ENCODE data around the gene PLEKHG4B.
"Not testable (repeated sequence)": the region's sequence is repeated elsewhere in the genome, so short reads cannot be mapped to it uniquely, and the experiment has no call there.

Gene PLEKHG4B

DNA sequence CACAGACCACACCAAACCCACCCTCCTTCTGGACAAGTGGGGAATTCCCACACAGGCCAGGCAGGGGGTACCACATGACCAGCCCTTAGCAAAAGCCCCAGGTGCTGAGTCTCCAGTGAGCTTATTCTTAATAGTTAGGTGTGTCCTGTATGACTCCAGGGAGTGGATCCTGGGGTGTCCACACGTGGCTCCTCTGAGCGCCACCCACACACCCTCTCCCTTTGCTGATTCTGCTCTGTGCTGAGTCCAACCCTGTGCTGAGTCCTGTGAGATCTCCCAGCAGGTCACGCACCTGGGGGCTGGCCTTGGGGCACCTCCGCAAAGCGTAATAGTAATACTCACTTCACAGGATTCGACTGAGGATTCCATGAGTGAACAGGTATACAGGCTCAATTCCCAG, 112.0 kb downstream of the PLEKHG4B start:
- DNase-seq = no peak

DNA sequence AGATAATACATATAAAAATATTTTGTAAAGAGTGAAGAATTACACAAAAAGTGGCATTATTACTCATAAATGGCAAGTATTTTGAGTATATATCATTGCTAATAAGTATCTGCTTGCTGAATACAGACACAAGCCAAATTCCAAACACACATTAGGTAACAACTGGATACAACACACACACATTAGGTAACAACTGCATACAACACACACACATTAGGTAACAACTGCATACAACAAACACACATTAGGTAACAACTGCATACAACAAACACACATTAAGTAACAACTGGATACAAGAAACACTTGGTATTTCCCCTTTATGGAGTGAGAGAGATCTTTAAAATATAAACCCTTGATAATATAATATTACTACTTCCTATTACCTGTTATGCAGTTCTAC, 112.5 kb downstream of the PLEKHG4B start:
- no peak for DNase-seq

DNA sequence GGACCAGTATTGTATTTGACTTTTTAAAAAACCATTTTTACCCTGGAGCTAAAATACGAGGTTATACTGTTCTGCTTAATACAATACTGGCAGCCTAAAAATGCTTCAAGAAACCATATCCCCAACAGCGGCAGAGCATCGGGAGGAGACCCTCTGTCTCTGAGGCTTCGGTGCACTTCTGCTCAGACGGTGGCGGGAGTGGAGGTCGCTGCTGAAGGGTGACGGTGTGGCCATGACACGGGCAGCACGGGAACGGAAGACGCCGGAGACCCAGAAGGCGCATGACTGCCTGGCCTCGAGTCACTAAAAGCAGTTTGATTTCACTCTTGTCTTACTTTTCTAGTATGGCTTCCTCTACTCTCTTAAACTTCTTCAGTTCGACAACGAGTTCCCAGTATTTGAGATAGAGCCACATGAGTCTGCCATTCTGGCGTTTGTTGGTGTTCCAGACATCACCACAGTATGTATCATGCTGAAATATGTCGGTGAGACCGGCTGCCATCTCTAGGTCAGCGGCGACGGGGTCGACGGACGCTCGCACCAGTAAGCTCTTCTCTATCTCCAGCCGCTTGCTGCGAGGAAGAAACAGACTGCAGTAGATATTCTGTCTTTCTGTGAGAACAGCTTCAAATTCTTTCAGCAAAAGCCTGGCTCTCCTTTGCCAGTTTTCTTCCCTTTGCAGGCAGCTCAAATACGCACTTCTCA, 113.2 kb downstream of the PLEKHG4B start:
- no peak for DNase-seq

DNA sequence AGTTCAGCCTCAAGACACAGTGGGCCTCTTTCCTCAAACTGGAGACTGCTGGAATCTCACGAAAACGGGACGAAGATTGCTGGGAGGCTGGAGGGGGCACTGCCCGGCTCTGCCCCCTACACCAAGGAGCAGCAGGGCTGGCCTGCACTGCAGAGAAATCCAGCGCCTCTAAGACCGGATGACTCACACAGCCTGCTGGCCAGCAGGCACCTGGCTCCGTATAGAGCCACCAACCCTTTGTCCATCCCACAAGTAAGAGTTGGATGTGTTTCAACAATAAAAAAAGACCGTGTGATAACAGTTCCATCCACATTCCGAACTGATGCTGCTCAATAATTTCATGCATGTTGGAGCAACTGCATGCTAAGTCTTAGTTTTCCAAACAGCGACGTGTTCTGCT, 114.4 kb downstream of the PLEKHG4B start:
- no peak for DNase-seq

DNA sequence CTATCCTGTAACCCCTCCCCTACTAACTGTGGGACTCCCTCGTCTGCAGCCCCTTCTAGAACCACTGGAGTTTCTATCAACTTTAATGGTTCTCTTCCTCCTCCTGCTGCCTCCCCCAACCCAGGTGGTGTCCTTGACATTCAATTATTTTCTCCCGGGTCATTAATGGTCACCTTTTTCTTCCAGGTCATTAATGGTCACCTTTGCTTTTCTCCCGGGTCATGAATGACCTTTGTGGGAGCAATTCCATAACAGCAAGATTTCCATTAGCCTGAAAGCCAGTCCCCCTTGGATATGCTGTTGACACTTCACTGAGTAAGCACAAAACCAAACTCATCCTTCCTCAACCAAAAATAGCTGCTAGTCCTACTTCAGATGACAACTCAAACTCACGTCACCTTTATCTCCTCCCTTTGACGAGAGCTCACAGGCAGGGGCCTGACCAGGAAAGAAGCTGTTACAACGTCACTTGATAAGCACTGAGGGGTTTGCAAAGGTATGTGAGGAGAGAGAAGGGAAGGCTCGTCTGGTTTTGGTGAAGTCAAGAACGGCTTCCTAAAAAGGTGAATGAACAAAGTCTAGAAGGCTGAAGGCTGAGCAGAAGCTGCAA, 115.1 kb downstream of the PLEKHG4B start:
- no peak for DNase-seq

DNA sequence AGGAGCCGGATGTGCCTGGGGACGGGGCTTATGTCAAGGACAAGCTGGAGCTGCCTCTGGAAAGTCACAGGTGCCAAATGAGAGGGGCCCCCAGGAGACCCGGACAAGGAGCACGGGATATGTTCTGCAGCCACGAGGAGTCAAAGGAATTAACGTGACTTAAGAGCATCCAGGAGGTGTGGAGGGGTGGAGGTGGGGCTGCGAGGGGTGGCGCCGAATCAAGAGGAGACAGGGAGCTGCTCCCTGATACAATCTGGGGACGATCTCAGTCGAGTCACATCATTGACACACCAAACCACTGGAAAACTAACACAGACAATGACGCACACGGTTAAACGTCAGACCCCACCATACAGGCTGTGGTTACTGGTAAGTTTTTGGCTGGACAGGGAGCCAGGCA, 115.6 kb downstream of the PLEKHG4B start:
- no peak for DNase-seq

DNA sequence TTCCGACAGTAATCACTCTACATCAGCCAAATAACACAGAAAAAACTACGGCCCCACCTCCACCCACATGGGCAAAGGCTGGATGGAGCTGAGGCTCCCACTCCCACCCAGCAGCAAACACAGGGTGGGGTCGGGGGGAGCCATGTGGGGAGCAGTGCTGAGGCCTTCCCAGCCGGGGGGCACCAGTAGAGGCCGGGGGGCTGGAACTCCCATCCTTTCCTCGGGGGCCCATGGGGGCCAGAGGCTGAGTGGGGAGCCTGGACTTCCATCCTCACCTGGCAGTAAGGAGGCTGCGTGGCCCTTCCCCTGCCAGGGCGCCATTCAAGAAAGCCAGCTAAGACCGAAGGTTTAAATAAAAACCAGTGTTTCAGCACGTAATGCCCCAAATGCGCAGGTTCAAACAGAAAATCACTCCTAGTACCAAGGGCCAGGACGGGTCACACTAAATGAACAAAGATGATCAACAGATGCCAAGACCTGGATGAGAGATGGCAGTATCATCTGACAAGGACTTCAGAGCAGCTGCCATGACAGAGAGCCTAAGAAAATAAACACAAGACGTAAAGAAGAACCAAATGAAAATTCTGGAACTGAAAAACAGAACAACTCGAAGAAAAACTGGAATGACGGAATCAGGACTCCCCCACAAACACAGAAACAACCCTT, 116.6 kb downstream of the PLEKHG4B start:
- peak in 1 of 2 donors; percentile 3 for DNase-seq

DNA sequence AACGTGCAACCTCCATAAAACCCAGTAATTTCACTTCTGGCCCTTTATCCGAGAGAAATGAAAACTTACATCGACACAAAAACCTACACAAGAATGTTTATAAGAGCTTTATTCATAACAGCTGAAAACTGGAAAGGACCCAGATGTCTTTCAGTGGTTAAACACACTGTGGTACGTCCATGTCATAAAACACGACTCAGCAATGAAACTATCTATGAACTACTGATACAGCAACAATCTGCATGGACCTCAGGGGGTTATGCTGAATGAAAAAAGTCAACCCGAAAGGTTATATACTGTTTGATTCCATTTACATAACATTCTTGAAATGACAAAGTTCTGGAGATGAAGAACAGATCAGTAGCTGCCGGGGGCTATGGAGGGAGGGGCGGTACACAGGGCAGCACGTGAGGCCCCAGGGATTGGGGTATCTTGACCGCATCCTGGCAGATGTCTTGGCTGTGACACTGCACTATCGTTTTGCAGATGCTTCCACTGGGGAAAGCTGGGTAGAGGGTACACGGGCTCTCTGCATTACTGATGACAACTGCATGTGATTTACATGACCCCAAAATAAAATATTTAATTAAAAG, 121.9 kb downstream of the PLEKHG4B start:
- no peak for DNase-seq

DNA sequence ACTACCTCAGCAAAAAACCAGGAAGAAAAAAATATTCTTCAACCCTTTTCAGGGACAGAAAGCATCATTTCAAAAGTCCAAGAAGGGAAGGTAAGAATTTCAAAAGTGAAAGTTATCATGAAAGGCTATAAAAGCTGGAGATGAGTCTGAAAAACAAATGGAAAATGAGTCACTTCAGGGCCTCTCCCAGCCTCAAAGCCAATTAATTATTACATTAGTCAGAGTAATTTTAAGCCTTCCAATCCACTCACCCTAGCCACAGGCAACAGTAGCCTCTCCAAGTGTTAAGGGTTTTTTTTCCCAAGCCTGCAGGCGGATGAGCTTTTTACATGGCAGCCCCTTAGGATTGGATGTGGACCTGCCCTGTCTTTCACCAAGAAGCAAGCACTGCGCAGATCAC, 123.3 kb downstream of the PLEKHG4B start:
- not testable (repeated sequence) for DNase-seq

DNA sequence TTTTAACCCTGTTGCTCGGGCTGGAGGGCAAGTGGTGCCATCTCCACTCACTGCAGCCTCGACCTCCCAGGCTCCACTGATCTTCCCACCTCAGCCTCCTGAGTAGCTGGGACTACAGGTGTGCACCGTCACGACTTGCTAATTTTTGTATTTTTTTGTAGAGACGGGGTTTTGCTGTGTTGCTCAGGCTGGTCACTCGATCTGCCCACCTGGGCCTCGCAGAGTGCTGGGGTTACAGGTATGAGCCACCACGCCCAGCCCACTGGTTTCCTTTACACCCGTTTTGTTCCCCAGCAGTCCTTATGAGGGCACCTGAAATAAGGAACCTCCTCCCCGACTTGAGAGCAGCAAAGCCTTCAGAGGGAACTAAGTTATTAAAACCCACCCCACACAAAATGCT, 124.1 kb downstream of the PLEKHG4B start:
- not testable (repeated sequence) for DNase-seq

DNA sequence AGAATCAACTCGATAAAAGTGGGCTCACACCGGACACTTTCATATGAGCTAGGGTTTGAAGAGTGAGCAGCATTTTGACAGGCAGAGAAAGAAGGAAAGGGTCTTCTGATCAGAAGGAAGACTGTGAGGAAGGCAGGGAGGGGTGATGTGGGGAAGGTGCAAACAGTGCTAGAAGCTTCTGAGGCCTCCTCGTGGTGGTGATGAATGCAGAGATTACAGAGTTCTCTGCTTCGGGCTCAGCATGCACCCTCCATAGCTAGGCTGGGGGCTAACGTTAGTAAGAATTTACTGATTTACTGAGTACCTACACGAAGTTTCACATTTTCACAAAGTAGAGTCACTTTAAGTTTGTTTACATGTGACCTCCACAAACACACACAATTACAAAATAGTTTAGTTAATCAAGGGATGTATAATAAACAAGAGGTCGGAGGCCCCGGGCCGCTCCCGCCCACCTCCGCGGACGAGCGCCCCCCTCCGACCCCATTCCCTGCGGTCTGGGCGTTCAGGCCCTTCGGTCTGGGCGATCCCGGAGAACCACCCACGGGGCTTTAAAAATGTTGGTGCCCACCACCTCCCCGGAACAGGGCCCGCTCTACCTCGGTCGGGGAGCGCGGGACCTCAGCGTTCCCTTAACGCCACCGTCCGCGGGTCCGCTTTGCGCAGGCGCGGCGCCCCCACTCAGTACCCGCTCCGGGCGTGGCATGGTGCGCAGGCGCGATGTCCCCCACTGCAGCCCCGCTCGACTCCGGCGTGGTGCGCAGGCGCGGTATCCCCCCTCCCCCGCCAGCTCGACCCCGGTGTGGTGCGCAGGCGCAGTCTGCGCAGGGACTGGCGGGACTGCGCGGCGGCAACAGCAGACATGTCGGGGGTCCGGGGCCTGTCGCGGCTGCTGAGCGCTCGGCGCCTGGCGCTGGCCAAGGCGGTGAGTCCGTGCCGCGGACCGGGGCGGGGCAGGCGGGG, 125.8 kb downstream of the PLEKHG4B start, which contains the start of the genes CCDC127 and SDHA:
Gene CCDC127, minus strand, starts transcription at position 660 of the 963 bp plus-strand sequence. CDS start 1,304 bp downstream, outside the sequence.
Gene SDHA, plus strand, starts transcription at position 827 of the 963 bp plus-strand sequence. Its CDS starts 36 bp downstream, at position 863.
- DNase-seq = peak; percentile 98 to 99

DNA sequence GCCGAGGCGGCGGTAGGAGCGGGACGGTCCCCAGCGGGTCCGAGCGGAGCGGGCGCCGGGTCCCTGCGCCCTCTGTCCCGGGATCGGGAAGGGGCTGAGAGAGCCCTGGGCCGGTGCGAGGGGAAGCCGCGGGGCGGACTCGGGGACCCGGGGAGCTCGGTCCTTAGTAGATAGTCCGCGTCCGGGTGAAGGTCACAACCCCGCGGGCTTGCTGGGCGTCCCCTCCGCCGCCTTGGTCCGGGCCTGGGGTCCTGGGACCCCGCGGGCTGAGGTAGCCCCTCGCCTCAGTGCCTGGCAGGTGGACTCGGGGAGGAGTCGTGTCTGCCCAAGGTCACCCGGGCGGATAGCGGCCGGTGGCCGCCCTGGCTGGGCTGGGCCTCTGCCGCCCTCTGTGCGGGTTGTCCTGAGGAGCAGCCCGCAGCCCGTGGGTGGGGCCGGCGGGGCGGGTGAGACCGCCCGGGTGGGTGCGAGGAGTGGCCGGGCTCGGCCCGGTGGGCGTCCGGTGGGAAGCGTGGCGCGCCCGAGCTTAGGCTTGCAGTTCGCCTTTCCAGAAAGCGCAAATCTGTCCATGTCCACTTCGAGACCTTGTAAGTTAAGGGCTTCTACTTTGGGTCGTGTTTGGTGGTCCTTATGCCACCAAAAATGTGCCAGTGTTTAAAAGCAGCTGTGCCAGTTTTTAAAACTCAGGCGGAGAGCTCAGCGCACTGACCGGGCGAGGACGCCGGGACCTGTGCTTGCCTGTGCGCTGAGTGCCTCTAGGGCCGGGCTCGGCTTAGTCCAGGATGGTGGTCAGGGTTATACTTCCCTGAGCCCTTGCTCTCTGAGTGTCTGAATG, 126.7 kb downstream of the PLEKHG4B start:
- peak; percentile 28 to 35 for DNase-seq

DNA sequence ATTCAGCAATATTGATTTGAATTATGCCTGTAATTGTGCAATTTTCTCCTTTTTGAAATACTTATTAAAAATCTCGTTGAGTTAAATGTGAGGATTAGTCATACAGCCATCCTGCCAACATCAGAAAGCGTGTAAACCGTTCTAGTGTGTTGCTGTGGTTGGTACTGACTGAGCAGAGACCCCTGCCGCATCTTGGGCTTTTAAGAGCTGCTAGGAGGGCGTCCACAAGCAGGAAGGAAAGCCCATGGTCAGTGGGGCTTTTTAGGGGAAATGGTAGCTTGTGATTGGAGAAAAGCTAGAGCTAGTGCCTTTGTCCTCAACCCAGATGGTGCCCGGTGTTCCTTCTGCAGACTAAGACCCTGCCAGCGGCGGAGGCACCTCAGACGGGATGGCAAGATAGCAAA, 127.5 kb downstream of the PLEKHG4B start:
- peak; percentile 24 to 31 for DNase-seq

DNA sequence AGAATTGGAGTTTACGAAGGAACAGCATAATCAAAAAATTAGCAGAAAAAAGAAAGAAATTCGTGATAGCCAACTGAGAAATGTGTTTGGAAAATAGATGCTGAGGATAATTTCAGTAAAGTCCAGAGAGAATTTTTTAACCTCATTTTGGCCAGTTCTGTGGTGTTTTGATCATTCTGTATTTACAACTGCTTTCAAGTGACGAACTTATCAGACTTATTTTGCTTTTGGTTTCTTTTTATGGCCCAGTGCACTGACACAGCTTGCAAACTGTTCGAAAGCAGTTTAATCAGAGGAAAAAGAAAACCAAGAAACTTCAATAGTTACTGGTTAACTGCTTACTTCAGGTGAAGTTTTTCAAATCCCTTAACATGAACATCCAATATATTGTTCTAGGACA, 128.0 kb downstream of the PLEKHG4B start:
- DNase-seq = peak in 1 of 2 donors; percentile 16

DNA sequence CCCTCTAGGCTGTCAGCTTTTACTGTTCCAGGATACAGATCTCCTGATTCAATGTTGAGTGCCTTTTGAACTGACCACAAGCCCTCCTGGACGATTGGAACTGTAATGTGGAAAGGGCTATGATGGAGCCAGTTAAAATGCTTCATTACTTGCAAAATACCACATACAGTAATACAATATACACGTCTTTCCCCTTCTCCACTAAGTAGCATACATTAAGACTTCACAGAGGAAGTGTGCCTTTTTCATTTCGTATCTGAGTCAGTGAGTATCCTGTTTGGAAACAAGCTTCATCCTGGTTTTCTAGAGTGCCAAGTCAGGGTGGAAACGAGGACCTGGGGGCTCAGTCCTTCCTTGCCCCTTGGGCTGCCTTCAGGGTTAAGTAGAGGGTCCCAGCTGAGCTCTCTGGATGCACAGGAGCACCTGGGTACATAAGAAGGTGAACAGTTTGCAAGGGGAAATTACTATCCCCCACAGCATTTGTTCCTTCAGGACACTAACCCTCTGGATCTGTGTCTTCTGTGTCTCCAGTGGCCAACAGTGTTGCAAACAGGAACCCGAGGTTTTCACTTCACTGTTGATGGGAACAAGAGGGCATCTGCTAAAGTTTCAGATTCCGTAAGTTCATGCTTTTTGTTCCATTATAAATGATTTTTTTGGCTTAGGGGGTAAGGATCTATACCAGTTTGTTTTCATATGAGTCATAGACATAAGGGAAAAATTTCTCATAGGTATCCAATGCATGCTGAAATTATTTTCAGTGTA, 131.2 kb downstream of the PLEKHG4B start:
- not testable (repeated sequence) for DNase-seq

DNA sequence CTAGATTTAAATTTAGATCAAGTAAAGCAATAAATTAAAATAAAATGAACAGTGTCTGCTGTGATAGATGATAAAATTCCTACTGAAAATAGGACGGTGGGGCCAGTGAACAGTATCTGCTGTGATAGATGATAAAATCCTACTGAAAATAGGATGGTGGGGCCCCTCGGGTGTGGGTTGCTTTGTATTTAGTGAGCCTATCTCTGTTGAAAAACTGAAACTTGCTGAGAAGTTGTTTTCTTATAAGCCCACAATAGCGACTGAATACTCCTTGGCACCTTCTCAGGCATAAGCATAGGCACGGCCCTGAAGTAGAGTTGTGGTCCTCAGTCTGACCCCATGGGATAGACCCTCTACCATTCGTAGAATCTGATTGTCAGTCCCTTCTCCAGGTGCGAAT, 131.8 kb downstream of the PLEKHG4B start:
- no peak for DNase-seq

DNA sequence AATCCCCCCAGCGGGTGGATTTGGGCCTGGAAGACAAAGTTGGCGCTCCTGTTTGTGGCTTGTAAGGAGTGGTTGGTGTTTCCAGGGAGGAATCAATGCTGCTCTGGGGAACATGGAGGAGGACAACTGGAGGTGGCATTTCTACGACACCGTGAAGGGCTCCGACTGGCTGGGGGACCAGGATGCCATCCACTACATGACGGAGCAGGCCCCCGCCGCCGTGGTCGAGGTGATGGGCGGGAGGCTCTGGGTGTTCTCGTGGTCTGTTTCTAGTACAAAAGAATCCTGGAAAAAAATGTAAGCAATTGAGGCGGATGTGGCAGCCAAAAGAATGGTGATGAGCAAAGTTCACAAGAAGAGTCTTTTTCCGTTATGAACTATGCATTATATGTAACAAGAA, 133.4 kb downstream of the PLEKHG4B start:
- no peak for DNase-seq

DNA sequence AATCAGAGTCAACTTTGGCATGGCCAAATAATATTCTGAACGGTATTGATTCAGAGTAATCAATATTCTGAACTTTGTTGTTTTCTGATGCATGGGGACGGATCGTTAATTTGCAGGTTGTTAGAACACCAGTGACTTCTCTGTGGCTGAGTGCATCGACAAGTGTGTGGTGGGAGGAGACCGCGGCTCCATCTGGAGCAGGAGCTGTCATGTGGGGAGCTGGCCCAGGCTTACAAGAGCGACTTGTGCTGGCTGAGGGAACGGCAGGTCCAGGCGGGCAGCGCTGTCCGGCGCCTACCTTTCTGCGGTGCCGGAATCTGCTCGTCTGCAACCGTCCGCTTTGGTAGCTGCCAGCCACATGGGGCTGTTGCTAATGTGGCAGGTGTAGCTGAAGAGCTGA, 135.4 kb downstream of the PLEKHG4B start:
- DNase-seq = not testable (repeated sequence)

DNA sequence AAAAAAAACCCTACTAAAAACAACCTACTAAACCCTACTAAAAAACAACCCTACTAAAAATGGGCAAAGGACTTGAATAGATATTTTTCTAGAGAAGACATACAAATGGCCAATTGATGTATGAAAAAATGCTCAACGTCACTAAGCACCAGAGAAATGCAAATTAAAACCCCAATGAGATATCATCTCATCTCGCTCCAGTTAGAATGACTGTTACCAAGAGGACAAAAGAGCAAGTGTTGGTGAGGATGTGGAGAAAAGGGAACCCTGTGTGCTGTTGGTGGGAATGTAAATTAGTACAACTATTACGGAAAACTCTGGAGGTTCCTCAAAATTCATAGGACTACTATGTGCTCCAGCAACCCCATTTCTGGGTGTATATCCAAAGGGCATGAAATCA, 136.9 kb downstream of the PLEKHG4B start:
- no peak for DNase-seq

DNA sequence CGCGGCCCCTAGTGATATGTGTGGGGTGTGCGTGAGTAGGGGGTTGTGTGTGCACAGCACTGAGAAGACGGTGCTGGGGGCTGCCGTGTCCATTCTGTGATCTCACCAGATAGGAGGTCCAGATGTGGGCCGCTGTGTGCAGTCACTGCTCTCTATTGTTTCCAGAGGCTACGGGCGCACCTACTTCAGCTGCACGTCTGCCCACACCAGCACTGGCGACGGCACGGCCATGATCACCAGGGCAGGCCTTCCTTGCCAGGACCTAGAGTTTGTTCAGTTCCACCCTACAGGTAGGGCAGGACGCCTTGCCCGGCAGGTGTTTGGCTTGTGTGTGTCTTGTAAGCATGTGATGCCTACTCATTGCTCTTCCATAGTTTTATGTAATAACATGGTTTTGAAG, 138.7 kb downstream of the PLEKHG4B start:
- DNase-seq = no peak

DNA sequence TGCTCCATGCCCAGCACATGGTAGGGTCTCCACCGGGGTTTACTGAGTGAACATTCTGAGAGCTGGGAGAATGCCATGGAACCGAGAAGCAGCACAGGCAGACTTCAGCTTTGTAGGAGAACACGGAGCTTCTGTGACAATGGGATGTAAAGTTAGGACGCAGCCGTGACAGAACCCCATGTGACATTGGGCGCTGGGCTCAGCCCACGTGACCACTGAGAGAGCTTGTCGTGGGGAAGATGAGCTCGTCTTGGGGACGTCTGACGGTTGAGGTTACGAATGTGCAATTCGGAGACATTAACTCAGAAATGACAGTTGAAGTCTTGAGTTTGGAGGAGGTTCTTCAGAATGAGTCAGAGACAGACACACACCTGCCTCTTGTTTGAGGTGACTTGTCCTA, 139.7 kb downstream of the PLEKHG4B start:
- no peak for DNase-seq

Data from stimulated activated CD4-positive, alpha-beta T cell treated with anti-CD3 and anti-CD28 coated beads, Interleukin-2, amount 100 ng/mL, for 24 hours (primary cell).